Occipital lobe (tissue), 3 donors: Measurements from ENCODE around the gene STING1. TPM values are rescaled to one million over a fixed set of nuclear protein-coding genes. Genes with fewer than 3 reads are reported as not detected.
"Not testable (repeated sequence)": the region's sequence is repeated elsewhere in the genome, so short reads cannot be mapped to it uniquely, and the experiment has no call there.

ENCODE experiments used
- DNase-seq: peaks from one replicate; lab custom pipeline; 2025; lab: John Stamatoyannopoulos, UW
- small RNA-seq: library from RNA; depleted of rRNA; stranded (forward); fragments of <200 nt; gene quantifications from one replicate; pipeline ENCODE3, GENCODE V24; 2014
- total RNA-seq: library from RNA; depleted of rRNA; stranded (reverse); fragments of >200 nt; gene quantifications from one replicate; pipeline ENCODE4 v1.2.3, GENCODE V29; 2014

The STING1 gene
- total RNA-seq, 1 donor from 2014 or later, result 3.6 TPM

DNA sequence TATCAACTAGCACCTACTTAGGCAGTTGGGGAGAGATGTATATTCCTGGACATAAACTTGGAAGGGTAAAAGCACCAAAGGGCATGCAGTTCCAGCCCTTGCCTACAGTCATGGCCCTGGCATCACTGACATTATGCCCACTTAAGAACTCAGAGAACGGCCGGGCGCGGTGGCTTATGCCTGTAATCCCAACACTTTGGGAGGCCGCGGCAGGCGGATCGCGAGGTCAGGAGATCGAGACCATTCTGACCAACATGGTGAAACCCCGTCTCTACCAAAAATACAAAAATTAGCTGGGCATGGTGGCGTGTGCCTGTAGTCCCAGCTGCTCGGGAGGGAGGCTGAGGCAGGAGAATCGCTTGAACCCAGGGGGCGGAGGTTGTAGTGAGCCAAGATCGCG is 42.1 kb downstream of the STING1 start:
- not testable (repeated sequence) for DNase-seq

DNA sequence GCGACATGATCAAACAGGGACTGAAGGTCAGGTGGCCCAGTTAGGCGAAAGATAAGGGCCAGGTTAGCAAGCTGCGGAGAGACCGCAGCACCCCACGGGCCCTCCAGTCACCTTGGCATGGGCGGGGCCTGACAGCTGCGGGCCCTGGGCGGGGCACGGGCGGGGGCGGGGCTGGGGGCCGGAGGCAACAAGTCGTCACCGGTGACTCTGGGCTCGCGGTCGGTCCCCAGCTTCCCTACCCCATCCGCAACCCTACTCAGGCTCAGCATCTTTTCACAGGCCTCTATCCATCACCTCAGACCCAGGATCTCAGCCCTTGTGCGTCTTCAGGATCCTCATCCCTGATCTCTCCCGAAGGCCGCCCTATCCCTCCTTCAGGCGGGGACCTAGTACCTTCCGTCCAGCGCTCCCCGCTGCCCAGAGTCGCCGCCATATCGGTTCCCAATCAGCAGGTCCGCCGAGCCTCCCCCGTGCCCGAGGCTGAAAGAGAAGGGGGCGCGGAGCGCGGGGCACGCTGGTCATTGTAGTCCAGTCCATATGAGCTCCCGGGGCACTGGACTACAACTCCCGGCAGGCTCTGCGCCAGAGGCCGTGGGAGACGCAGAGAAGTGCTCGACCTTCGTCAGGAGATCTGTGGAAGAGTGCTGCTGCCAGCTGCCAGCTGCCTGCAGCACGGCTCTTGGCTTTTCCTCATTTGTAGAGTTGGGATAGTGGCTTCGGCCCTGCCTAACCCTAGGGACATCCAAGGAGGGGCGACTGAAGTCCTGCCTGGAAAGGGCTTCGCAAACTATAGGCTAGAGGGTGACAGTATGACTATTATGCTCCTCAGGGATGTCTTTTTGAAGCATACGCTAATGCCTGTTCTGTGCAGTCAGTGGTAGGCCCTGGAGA is 43.3 kb downstream of the STING1 start, which contains the start of gene DNAJC18:
Gene DNAJC18, minus strand, starts transcription at position 513 of the 891 bp plus-strand sequence. Its CDS starts 80 bp downstream, at position 433.
- peak; percentile 94 for DNase-seq

DNA sequence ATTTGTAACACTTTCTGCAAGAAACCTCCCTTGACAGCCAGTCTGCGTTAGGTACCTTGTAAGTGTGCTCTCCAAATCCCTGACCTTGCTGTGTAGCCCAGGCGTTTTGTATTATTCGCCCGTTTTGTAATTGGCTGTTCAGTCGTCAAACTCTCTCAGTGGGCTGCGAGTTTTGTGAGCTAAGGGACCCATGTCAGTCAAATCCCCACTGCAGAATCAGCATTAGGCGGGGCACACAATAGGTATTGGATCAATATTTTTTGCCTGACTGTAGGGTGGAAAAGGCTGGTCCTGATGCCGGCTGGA is 43.9 kb downstream of the STING1 start:
- DNase-seq, result no peak

DNA sequence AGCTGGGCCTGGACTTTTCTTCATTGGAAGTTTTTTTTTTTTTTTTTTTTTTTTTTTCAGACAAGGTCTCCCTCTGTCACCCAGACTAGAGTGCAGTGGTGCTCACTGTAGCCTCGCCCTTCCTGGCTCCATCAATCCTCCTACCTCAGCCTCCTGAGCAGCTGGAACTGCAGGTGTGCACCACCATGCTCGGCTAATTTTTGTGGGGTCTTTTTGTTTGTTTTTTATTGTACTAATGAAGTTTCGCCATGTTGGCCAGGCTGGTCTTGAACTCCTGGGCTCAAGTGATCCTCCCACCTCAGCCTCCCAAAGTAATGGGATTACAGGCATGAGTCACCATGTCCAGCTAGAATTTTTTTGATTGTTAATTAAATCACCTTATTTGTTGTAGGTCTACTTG is 46.9 kb downstream of the STING1 start:
- no peak for DNase-seq

DNA sequence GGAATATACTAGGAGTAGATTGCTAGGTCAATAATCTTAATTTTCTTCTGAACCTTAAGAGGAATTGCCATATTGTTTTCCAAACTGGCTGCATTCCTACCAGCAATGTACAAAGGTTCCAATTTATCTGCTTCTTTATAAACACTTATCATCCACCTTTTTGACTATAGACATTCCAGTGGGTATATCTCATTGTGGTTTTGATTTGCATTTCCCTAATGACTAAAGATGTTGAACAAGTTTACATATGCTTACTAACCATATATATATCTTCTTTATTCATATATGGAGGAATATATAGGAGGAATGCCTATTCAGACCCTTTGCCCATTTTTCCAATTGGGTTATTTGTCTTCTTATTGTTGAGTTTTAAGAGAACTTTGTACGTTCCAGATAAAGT is 50.9 kb downstream of the STING1 start:
- DNase-seq, result no peak

DNA sequence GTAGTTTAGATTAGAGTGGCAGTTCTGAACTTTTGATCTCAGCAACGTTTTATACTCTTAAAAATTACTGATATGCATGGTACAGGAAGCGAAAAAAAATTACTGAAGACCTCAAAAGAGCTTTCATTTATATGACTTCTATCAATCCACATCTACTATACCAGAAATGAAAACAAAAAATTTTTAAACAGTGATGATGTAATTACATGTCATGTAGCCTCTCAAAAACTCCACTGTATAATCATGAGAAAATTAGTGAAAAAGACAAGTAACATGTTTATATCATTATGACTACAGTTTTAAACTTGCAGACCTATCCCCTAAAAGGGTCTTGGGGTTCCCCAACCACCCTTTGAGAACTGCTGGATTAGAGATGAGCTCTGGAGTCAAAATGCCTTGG is 52.5 kb downstream of the STING1 start:
- DNase-seq, result no peak

DNA sequence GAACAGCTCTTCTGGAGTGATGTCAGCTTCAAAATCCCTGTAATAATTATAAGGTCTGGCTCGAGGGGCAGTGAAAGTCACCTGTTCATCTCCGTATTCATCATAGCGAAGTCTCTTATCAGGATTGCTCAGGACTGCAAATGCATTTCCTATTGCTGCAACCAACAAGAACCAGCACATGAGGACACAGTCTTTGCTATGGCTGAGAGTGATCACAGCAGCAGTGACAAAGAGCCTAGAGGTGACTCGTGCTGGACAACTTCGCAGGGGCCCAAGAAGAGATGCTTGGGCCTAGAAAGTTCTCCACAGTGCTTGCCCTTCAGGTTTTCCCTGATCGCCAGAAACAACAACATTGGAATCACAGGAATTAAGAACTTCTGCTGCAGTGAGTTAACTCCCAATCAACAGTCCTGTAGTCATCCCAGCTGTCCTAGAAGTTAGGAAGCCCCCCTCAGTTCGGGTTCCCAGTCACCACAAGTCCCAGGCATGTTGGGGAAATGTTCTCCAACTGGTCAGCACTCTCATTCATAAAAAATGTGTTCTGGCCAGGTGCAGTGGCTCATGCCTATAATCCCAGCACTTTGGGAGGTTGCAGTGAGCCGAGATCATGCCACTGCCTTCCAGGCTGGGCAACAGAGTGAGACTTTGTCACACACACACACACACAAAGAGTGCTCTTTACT is 56.2 kb downstream of the STING1 start:
- DNase-seq, result no peak

Small RNA genes lying within 50 kb of the gene (small RNA-seq; reads per million reads assigned to genes)
- 1.0 reads per million, percentile 74 among the genes with 10 or more reads in this experiment for gene RNU5B-4P

Other genes with a start within 250 kb of the STING1 start
- 769 TPM for gene MATR3, start 189.0 kb downstream of the STING1 start, total RNA-seq
- 111 TPM for gene PAIP2, start 140.9 kb downstream of the STING1 start, total RNA-seq
- not detected for gene SLC23A1, start 99.5 kb downstream of the STING1 start, total RNA-seq
- not detected for gene MZB1, start 92.8 kb downstream of the STING1 start, total RNA-seq
- gene PROB1, start 87.7 kb downstream of the STING1 start, total RNA-seq, result 0.16 TPM
- 3.6 TPM for gene SPATA24, start 78.7 kb downstream of the STING1 start, total RNA-seq
- 46.6 TPM for gene DNAJC18, start 43.2 kb downstream of the STING1 start, total RNA-seq
- 5.5 TPM for gene ECSCR, start 20.0 kb downstream of the STING1 start, total RNA-seq
- gene SMIM33, start 11.8 kb downstream of the STING1 start, total RNA-seq, result not detected
- gene UBE2D2, start 78.6 kb upstream of the STING1 start, total RNA-seq, result 124 TPM
- gene CXXC5, start 165.6 kb upstream of the STING1 start, total RNA-seq, result 37.1 TPM